Activated CD8-positive, alpha-beta memory T cell treated with anti-CD3 and anti-CD28 coated beads, Interleukin-2, amount 50 U/mL, for 4 hours (primary cell): ENCODE measurements around the gene CCDC33.

Experiments used
- DNase-seq: peaks from one replicate; pipeline ENCODE4 v3.0.0-alpha.2; 2020

CCDC33 gene

DNA sequence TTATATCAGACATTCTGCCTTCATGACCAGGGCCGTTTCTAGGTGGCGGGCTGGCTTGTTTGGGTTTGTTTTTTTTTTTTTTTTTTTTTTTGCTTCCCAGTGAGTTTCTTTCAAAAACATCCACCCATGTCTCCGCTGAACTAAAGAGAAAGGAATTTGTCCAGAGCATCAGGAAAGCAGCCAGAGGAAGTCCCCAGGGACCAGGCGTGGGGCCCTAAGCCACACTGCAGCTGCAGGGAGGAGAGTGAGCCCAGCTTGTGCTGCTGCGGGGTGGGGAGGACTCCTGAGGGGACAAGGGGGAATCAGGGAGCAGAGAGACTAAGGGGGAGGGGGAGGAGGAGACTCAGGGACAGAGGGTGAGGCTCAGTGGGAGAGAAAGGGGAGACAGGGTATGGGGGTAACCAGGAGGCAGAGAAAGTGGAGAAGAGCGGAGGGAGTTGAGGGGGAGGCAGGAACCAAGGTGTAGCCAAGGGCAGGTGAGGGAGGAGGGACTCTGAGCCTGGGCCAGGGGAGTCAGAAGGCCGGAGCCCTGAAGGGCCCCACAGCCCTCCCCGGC lies 81.8 kb downstream of the CCDC33 start:
- DNase-seq: no peak

DNA sequence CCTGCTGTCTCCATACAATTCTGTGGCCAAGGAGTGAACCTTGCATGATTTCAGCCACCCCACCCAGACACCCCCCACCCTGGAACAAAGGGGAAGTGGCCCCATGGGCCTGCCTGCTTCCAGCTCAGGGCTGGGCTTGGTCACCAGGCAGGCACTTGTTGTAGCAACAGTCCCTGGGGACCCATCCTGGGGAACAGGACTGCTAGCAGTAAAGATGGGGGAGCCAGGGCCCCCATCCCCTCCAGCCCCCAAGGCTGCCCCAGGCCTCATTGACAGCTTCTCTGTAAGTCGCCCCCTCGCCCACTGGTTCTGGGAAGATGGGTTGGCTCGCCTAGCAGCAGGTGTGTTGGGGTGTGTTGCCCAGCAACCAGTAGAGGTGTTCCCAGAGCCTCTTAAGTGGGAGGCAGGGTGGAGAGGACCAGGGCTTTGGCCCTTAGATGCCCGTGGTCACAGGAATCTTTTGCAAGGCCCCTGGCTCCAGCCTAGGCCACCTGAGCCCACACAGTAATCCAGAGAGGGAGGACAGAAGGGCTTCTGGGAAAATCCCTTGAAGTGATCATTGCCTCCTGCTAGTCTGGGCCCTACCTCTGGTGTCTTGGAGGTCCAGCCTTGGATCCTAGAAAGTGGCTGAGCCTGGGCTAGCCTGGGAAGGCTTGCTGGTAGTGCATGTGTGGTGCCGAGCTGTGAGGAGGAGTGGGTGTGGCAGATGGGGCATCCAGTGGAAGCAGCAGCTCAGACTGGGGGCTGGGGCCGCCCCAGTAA lies 82.4 kb downstream of the CCDC33 start:
- no peak for DNase-seq

DNA sequence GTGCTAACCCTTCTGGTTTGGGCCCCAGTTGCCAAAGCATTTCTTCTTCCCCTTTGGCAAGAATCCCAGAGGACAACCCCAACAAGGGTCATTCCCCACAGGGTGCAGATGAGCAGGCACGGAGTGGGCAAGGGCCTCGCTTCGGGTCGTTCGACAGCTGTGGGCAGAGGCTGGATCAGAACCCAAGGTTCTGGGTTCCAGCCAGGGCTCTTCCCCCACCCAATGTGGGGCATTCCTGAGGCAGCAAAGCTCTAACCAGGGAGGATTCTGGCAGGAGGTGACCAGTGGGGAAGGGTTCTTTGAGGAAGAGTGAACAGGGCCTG lies 83.0 kb downstream of the CCDC33 start:
- no peak for DNase-seq

DNA sequence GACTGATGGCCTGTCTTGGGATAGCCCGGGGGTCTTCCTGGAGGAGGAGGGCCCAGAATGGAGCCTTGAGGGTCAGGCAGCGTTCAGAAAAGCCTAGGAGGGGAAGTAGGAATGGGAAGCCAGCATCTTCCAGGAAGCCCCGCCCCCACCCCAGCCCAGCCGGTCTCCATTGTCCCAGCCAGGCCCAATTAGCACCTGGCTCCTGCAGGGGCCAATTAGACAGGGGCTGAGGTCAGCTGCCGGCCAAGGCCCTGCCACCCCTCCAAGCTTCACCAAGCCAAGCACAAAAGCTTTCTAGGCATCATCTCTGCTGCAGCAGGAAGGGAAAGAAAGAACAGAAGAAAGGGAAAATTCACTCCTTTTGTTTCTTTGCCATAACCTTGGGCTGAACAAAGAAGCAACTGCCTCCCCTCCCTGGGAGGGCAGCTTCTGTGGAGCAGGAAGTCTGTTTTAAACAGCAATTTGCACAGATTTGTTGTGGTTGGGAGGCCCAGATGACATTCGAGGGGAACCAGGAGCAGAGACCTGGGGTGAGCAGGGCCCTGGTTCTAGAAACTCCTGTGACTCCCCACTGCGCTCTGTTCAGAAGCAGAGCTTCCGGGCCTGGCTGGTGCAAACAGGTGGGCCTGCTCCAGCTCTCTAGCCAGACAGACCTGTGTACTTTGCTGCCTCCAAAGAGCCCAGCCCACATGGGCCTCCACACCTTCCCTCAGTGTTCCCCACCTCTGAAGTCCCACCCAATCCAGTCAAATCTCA lies 83.6 kb downstream of the CCDC33 start:
- no peak for DNase-seq

DNA sequence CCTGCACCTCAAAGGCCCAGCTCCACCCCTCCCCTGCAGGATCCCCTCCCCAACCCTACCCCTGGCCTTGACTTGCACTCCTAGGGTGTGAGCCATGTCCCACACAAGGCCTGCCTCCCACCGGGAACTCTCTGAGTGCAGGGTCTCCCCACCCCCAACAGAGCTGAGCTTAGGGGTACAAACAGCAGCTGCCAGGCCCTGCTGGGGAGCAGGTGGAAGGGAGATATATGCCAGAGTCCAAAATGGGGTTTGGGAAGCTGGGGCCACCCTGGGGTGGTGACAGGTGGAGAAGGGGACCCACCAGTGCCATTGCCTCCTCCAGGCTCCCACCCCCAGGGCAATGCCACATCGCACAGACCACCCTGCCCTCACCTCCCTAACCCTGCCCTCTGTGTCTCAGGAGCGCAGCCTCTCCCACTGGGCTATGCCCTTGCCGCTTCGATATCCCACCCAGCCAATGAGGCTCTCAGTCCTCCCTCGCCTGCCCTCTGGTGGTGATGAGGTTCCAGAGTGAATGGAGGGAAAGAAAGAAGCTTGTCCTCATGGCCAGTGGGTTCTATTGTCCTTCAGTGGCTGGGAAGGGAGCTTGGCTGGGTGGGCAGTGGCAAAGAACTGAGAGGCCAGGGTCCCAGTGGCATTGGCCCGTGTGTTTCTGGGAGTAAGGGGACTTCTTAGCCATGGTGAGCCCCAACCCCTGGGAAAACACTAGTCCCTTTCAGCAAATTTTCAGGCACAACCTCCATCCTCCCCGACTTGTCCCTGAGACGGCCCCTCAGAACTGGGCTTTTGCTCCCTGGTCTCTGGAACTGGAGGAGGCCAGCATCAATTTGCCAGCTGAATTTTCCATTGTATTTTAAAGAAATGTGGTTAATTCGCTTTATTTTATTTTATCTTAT lies 84.5 kb downstream of the CCDC33 start:
- peak; percentile 57 for DNase-seq

DNA sequence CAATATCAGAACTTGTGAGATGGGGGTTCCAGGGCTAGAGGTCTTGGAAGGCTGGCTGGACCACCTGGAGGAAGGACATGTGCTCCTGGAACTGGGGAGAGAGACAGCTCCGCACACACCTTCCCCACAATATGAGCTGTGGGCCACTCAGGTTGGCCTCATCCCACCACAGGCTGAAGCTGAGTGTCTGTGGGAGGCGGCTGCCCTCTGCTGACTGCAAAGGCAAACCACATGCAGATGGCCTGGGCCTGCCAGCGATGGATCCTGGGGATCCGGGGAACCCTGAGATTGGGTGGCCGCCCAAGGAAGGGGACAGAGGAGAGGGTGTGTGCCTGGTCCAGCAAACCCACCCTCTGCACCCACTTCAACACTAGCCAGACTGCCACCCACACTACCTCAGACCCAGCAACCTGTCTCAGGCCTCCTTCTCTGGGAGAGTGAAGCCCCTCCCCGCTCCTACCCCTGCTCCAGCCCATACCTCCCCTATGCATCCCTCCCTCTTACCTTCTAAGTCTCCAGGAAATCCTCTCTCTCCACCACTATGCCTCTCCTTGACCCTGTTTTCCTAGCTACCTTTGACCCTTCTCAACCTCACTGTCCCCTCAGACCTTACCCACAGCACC lies 86.5 kb downstream of the CCDC33 start:
- peak; percentile 63 for DNase-seq

DNA sequence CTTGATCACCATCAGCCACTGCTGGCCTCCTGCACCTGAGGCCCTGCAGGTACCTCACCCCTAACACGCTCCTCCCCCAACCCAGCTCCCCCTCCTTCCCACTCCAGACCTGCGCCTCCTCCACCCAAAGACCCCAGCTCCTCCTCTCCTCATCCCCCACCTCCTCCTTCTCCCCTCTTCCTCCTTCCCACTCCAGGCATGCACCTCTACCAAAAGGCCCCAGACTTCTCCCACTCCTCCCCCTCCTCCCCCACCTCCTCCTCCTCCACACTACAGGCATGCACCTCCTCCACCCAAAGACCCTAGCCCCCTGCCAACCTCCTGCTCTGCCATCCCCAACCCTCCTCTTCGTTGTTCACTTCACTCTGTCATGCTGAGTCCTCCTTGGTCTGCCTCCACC lies 88.6 kb downstream of the CCDC33 start:
- no peak for DNase-seq

DNA sequence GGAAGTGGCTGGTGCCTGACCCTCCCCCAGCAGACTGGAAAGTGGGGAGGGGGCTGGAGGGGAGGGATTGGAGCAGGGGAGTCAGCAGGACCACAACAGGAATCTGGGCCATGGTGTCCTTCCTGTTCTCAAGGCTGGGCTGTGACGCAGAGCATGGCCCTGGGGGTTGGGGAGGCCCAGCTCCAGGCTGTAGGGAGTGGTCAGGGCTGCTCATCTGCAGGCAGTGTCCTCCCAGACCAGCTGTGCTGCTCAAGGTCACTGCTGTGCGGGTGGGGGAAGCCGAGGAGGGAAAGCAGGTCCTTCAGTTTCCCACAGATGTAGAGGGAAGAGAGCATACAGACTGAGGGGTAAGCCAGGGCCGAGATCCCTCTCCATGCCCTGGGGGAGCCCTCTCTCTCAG lies 90.6 kb downstream of the CCDC33 start:
- no peak for DNase-seq

DNA sequence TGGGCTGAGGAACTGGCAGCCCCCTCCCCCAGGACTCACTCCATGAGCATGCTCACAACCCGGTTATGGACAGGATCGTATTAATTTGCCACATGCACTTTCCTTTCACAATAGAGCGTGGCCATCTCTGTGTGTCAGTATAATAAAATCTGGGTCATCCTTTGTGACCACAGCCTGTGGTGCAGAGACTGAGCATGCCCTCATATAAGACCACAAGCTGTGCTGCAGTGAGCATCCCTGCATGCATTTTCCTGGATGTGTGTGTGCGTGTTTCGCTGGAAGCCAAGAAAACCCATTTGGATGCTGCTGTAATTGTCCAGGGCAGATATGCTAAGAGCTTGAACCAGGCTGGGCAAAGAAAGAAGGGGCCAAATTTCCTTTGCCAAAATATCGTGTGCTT lies 91.6 kb downstream of the CCDC33 start:
- no peak for DNase-seq

DNA sequence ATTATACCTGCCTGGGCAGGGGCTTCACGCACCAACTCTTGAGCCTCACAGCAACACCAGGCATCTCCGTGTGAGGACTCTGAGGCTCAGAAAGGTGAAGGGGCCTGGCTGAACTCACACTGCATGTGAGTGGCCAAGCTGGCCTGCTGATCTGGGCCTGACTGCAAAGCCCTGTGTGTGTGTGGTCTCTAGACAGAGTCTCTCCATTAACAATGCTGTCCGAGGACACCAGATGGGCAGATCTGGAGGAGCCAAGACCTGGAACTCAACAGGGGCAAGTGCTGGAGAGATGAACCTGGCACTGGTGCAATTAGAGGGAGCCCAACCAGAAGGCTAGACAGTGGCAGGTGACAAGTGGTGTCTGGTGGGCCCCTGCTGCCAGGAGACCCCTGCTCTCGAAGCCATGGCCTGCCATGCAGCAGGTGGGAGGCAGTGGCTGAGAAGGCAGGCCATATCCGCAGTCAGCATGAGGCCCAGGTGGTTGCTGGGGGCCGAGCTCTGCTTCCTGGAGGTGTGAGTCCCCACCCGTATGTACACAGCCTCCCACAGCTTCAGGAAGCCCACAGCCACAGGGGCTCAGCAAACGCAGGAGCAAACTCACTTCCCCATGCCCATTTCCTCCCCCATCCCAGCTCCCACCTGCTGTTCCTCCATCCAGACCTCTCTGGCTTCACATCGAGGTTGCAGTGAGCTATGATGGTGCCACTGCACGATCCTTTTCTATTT lies 92.4 kb downstream of the CCDC33 start:
- no peak for DNase-seq

DNA sequence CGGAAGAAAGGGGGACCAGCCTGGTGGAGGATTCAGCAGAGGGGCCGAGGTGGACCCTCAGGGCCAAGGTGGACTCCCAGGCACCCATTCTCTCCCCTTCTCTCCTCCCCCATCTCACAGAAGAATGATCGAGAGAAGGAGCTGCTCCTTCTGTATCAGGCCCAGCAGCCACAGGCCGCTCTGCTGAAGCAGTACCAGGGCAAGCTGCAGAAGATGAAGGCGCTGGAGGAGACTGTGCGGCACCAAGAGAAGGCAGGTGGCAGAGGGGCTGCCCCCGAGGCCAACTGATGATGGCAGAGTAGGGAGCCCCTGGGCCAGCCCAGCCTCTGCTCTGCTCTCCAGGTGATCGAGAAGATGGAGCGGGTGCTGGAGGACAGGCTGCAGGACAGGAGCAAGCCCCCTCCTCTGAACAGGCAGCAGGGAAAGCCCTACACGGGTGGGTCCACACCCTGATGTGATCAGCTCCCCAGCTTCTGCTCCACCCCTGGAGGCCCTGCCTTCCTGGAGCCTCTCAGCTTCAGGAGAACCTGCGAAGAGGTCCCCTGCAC lies 94.8 kb downstream of the CCDC33 start:
- DNase-seq: no peak

DNA sequence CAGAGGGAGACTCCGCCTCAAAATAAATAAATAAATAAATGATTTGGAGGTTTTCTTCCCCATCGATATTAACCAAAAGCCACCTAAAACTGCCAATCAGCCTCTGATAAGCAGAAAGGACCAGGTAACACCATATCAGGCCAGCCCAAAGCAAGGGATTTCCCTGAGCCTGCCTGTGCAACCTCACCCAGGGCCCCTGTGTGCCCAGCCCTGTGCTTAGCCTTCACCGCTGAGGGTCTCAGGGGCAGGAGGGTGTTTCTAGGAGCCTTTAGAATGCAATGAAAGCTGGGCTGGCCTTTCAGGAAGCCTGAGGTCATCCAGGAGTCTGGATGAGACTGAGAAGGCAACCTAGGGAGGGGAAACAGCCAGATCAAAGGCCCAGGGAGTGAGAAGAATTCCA lies 95.9 kb downstream of the CCDC33 start:
- DNase-seq: no peak

DNA sequence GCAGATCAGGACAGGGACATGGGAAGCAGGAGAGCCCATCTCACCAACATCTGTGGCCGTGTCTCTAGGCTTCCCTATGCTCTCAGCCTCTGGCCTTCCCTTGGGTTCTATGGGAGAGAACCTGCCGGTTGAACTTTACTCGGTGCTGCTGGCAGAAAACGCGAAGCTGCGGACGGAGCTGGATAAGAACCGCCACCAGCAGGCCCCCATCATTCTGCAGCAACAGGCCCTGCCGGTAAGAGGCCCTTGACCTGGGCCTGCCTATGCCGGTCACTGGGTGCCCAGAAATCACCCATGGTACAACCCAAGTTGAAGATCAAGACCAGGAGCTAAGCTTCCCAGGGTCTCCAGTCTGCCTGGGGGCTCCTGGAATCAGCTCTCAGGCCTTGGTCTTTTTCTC lies 96.5 kb downstream of the CCDC33 start:
- no peak for DNase-seq

DNA sequence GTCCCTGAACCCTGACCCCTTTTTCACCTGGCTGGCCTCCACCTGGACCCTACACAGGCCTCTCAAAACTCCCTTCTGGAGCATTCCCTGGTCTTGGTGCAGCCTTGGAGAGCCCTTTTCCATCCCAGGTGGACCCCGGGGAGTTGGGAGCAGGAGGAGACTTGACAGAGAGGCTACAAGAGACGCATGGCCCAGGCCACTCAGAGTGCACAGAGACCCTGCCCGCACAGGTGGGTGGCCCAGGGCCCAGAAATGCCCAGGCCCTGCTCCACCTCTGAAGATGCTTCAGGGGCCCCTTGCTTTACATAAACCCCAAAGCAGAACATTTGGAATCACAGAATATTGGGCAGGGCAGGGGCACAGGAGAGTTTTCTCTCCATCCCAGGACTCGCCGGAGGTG lies 97.0 kb downstream of the CCDC33 start:
- no peak for DNase-seq

DNA sequence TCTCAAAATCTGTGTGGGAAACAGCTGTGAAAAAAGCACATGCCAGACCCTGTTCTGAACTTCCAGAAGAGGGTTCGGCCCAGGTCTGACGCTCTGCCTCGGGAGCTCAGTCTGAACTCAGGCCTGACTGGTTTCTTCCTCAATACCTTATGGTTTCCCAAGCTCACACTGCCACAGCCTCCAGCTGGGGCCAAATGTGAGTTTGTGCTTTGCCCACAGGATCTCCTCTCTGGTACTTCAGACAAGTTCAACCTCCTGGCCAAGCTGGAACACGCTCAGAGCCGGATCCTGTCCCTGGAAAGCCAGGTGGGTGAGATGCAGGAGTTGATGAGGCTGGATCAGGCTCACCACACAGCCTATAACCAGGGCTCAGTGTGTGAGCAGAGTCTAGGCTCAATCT lies 97.5 kb downstream of the CCDC33 start:
- DNase-seq: no peak

DNA sequence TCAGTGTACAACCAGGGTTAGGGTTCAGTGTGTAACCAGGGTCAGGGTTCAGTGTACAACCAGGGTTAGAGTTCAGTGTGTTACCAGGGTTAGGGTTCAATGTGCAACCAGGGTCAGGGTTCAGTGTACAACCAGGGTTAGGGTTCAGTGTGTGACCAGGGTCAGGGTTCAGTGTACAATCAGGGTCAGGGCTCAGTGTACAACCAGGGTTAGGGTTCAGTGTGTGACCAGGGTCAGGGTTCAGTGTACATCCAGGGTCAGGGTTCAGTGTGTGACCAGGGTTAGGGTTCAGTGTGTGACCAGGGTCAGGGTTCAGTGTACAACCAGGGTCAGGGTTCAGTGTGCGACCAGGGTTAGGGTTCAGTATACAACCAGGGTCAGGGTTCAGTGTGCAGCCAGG lies 98.0 kb downstream of the CCDC33 start:
- no peak for DNase-seq

DNA sequence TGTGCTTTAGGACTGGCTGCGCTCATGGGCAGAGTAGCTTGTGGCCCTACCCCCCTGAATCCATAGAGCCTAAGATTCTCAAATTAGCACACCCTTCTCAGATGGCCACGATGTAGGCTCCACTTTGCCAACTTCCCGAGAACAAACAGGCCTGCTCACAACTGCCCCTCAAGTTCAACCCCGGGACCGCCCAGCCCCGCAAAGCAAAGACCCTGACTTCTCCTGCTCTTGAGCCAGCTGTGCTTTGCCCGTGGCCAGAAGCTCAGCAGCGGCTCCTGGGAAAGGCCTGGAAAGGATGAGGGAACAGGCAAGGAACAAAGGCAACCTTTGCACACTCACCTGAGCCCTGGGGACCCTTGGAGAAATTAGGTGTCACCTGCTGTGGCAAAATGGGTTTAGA lies 99.3 kb downstream of the CCDC33 start:
- no peak for DNase-seq

DNA sequence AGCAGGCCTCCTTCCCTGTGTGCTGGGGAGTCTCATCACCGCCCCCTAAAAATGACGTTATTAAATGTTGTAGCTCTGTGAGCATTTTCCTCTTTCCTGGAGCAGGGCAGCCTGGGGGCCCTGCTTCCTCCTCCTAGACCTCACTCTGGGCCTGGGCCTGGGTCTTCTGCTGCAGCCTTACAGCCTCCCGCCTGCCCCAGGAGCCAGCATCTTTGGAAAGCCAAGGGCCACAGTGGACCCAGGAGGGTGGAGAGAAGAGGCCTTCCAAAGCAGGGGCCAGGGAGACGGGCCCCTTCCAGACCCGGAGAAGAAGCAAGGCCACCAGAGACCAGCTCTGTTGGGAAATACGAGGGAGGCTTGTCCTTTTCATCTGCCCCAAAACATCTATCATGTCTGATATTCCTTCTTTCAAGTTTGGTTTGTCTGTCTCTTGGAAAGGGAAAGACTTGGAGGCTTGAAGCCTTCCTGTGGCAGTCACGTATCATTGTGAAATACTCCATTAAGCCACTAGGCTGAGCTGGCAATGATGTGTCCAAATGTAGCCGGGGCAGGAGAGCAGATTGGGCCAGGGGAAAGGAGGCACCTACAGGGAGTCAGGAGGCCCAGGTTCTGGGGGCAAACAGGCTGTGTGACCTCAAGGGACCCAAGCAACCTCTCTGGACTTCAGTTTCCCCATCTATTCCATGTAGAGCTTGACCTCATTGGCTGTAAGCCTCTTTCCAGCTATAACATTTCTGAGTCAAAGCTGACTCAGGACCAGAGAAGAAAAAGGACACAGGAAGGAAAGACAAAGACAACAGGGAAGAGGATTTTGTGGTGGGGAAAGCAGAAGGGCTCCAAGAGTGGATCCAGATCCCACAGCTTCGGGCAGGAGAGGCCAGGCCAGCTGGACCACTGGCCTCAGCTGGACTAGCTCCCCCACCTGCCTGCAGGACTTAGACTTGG lies 100.2 kb downstream of the CCDC33 start:
- no peak for DNase-seq

DNA sequence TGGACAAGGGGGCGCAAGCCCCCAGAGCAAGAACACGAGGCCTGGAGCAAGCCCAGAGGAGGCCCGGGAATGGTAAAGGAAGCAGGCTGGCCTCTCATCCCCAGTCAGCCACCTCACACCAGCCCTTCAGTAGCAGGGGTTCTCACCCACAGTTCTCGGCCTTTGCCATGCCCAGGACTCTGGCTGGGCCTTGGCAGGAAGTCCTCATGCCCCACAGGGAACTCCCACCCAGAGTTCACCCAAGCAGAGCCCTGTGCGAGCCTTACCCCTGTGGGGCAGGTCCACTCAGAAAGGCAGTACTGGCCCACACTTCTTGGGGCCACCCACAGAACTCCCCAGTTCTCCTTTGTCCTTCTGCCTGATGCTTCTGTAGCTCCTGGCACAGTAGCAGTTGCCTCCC lies 101.0 kb downstream of the CCDC33 start:
- no peak for DNase-seq

DNA sequence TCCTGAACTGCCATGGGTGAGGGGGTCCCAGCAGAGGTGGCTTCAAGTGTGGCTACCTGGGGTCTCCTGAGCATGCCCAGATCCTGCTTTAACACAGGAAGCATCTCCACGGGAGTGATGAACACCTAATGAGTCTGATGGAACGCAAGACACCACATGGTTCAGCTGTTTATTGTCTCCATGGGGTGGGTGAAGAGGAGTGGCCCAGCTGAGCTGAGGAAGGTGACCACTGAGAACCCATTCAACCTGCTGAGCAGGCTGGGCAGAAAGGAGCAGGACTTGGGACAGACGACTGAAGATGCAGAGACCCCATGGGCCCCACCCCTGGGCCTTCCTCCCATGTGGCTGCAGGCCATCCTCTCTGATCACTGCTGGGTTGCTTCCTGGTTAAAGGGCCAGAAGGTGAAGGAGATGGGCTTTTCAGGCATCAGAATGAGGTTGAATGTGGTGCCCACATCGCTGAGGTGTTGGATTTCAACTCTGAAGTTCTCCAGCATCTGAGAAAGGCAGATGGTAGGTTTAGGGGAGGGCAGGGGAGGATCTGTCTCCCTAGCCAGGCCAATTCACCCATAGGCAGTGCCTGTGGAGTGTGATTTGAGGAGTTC lies 101.6 kb downstream of the CCDC33 start:
- no peak for DNase-seq
